ENCODE measurements around the gene BMP7.

GRCh38 chr20:57220337-57221145 is 45.9 kb downstream of the BMP7 start:
- no peak for TF ChIP-seq CTCF (IDR thresholded peaks at IDR 0.05)
- no peak for TF ChIP-seq POLR2A (IDR thresholded peaks at IDR 0.05)
